SK-N-SH (cell line): Measurements from ENCODE around the gene GRIN2C. TPM values are rescaled to one million over a fixed set of nuclear protein-coding genes. Genes with fewer than 3 reads are reported as not detected.

Experiments
- CTCF ChIA-PET: fragments of 300-600, 350-600 bp; formaldehyde crosslinking; extraction: SDS; loops from one replicate; lab custom pipeline; 2021; lab: Yijun Ruan, JAX
- POLR2A ChIA-PET: fragments of 350-600 bp; sonication (Branson Sonifier 250); formaldehyde crosslinking; extraction: SDS; loops from one replicate; lab custom pipeline; 2020; ENCODE audit warnings: antibody characterized with exemption, inconsistent platforms; lab: Yijun Ruan, JAX
- DNase-seq: peaks from one replicate; pipeline ENCODE4 v3.0.0; 2012
- H2AFZ ChIP-seq: fragments of 200-600 bp; sonication (generic); 2 replicates; pipeline ENCODE4 v1.8.1; 2016; ENCODE audit warnings: antibody characterized with exemption, mild to moderate bottlenecking, low read depth
- H3F3A ChIP-seq: fragments of 200-600 bp; sonication (generic); replicated peaks from 2 replicates; pipeline ENCODE3; 2016; ENCODE audit warnings: antibody characterized with exemption, mild to moderate bottlenecking; ENCODE audit not compliant: insufficient read depth
- H3K27ac ChIP-seq, 2 experiments: fragments of 200-500 bp in 1 of 2; fragments of 200-600 bp in 1 of 2; sonication (Bioruptor generic) in 1 of 2; sonication (generic), shearing (Covaris generic) in 1 of 2; 2 replicates each; pipeline versions ENCODE4 v1.5.1 to v1.6.1; 2014 to 2016; ENCODE audit warnings: low read depth in 2 of 2, inconsistent platforms in 1 of 2, low read length in 1 of 2, mild to moderate bottlenecking in 1 of 2, mixed read lengths in 1 of 2
- H3K27me3 ChIP-seq: fragments of 200-600 bp; sonication (generic), shearing (Covaris generic); 2 replicates; pipeline ENCODE4 v1.6.1; 2016; ENCODE audit warnings: mixed run types; ENCODE audit not compliant: insufficient read depth
- H3K36me3 ChIP-seq, 2 experiments: fragments of 200-500 bp in 1 of 2; fragments of 200-600 bp in 1 of 2; sonication (Bioruptor generic) in 1 of 2; sonication (generic) in 1 of 2; replicated peaks in 1 of 2; 2 replicates each; pipeline versions ENCODE3 to v1.5.1; 2014 to 2016; ENCODE audit warnings: low read length in 1 of 2, mild to moderate bottlenecking in 1 of 2; ENCODE audit not compliant: insufficient read depth in 2 of 2, control insufficient read depth in 1 of 2
- H3K4me1 ChIP-seq, 2 experiments: fragments of 200-500 bp in 1 of 2; fragments of 200-600 bp in 1 of 2; sonication (Bioruptor generic) in 1 of 2; sonication (generic), shearing (Covaris generic) in 1 of 2; 2 replicates each; pipeline versions ENCODE4 v1.5.1 to v1.6.1; 2014 to 2016; ENCODE audit warnings: low read depth in 1 of 2, low read length in 1 of 2, mixed run types in 1 of 2; ENCODE audit not compliant: insufficient read depth in 2 of 2, control insufficient read depth in 1 of 2
- H3K4me2 ChIP-seq: fragments of 200-600 bp; sonication (generic), shearing (Covaris generic); 2 replicates; pipeline ENCODE4 v1.6.1; 2017; ENCODE audit warnings: mixed run types
- H3K4me3 ChIP-seq, 2 experiments: fragments of 200-500 bp in 1 of 2; fragments of 200-600 bp in 1 of 2; sonication (Bioruptor generic) in 1 of 2; sonication (generic), shearing (Covaris generic) in 1 of 2; 2 replicates each; pipeline versions ENCODE4 v1.5.1 to v1.8.1; 2014 to 2016; ENCODE audit warnings: low read depth in 2 of 2, inconsistent platforms in 1 of 2, low read length in 1 of 2, mild to moderate bottlenecking in 1 of 2, mixed read lengths in 1 of 2, moderate library complexity in 1 of 2
- H3K79me2 ChIP-seq: fragments of 200-600 bp; sonication (generic); 2 replicates; pipeline ENCODE4 v1.8.1; 2017; ENCODE audit warnings: mild to moderate bottlenecking; ENCODE audit not compliant: insufficient read depth
- H3K9ac ChIP-seq: fragments of 200-600 bp; sonication (generic); 2 replicates; pipeline ENCODE4 v1.6.1; 2017; ENCODE audit warnings: mixed run types
- H3K9me2 ChIP-seq: fragments of 200-600 bp; sonication (generic); 2 replicates; pipeline ENCODE4 v1.6.1; 2017; ENCODE audit warnings: mixed run types
- H3K9me3 ChIP-seq: fragments of 200-600 bp; sonication (generic); 2 replicates; pipeline ENCODE4 v1.6.1; 2017; ENCODE audit warnings: mixed run types, mild to moderate bottlenecking, moderate library complexity
- H4K20me1 ChIP-seq: fragments of 200-600 bp; sonication (generic); 2 replicates; pipeline ENCODE4 v1.6.1; 2017; ENCODE audit warnings: mild to moderate bottlenecking, mixed run types; ENCODE audit not compliant: insufficient read depth
- CHD2 ChIP-seq: fragments of 150-350 bp; IDR thresholded peaks from 2 replicates; pipeline ENCODE4 v1.6.1; 2018; ENCODE audit warnings: low read length; ENCODE audit not compliant: partially characterized antibody
- EZH2phosphoT487 ChIP-seq: fragments of 200-600 bp; sonication (generic); IDR thresholded peaks from 2 replicates; pipeline ENCODE4 v1.6.1; 2017; ENCODE audit warnings: low read depth, mixed run types, mild to moderate bottlenecking, antibody characterized with exemption, moderate library complexity, borderline replicate concordance
- FOSL2 ChIP-seq: IDR thresholded peaks from 2 replicates; pipeline ENCODE4 v1.4.0; 2012; ENCODE audit warnings: low read depth, mild to moderate bottlenecking, moderate library complexity, borderline replicate concordance
- FOXJ3 ChIP-seq: sonication (generic); formaldehyde crosslinking; IDR thresholded peaks from 2 replicates; pipeline ENCODE4 v1.5.1; 2020; ENCODE audit warnings: mild to moderate bottlenecking, missing genetic modification reagents
- GABPA ChIP-seq: IDR thresholded peaks from 2 replicates; pipeline ENCODE4 v1.4.0; 2012; ENCODE audit warnings: low read depth, mild to moderate bottlenecking
- GATA2 ChIP-seq: sonication (generic); formaldehyde crosslinking; IDR thresholded peaks from 2 replicates; pipeline ENCODE4 v1.5.0; 2020; ENCODE audit warnings: mild to moderate bottlenecking, missing genetic modification reagents
- JUND ChIP-seq: IDR thresholded peaks from 2 replicates; pipeline ENCODE4 v1.4.0; 2012
- MEF2A ChIP-seq: IDR thresholded peaks from 2 replicates; pipeline ENCODE4 v1.4.0; 2012; ENCODE audit warnings: low read depth, borderline replicate concordance
- NFIC ChIP-seq: IDR thresholded peaks from 2 replicates; pipeline ENCODE4 v1.4.0; 2012; ENCODE audit warnings: borderline replicate concordance
- RCOR1 ChIP-seq: fragments of 150-350 bp; IDR thresholded peaks from 2 replicates; pipeline ENCODE4 v1.6.1; 2017; ENCODE audit warnings: antibody characterized with exemption, low read length
- RFX5 ChIP-seq: IDR thresholded peaks from 2 replicates; pipeline ENCODE4 v1.6.1; 2012; ENCODE audit warnings: mild to moderate bottlenecking, improper control_type of control experiment, low read length
- SIN3A ChIP-seq: IDR thresholded peaks from 2 replicates; pipeline ENCODE4 v1.6.1; 2012; ENCODE audit warnings: low read depth, mild to moderate bottlenecking, low read length, moderate library complexity, borderline replicate concordance
- TEAD4 ChIP-seq: IDR thresholded peaks from 2 replicates; pipeline ENCODE4 v1.4.0; 2012; ENCODE audit warnings: mild to moderate bottlenecking, borderline replicate concordance; ENCODE audit not compliant: insufficient read depth
- WGBS: methylation state at CpG from one replicate; pipeline ENCODE4 v1.1.6; 2017; ENCODE audit warnings: low lambda C conversion rate; 5-methylcytosine and 5-hydroxymethylcytosine counted together
- polyA plus RNA-seq, 3 experiments: library from polyadenylated mRNA; depleted of rRNA; stranded (reverse); fragments of >200 nt; gene quantifications; 2 replicates each; pipeline ENCODE4 v1.2.3, GENCODE V29; 2012
- TF ChIP-seq, protein P1 (sequence below): IDR thresholded peaks from 2 replicates; pipeline ENCODE4 v1.4.0; 2012; ENCODE audit warnings: low read depth
- TF ChIP-seq, protein P2 (sequence below): fragments of 200-600 bp; sonication (generic); IDR thresholded peaks from 2 replicates; pipeline ENCODE4 v1.6.1; 2017; ENCODE audit warnings: antibody characterized with exemption, mild to moderate bottlenecking, moderate library complexity
- TF ChIP-seq, protein P3 (sequence below): fragments of 150-350 bp; IDR thresholded peaks from 2 replicates; pipeline ENCODE4 v1.6.1; 2017; ENCODE audit warnings: antibody characterized with exemption, low read length, low read depth, borderline replicate concordance
- TF ChIP-seq, protein P4 (sequence below): IDR thresholded peaks from 2 replicates; pipeline ENCODE4 v1.4.0; 2012; ENCODE audit warnings: low read depth, borderline replicate concordance
- TF ChIP-seq, protein P5 (sequence below): IDR thresholded peaks from 2 replicates; pipeline ENCODE4; 2012
- TF ChIP-seq, protein P6 (sequence below): fragments of 150-350 bp; IDR thresholded peaks from 2 replicates; pipeline ENCODE4 v1.6.1; 2016; ENCODE audit warnings: mild to moderate bottlenecking, low read depth, low read length

GRIN2C gene
- polyA plus RNA-seq, 1 of the 3 experiments (the other 2 are of a cell fraction), result 0.39 TPM

DNA sequence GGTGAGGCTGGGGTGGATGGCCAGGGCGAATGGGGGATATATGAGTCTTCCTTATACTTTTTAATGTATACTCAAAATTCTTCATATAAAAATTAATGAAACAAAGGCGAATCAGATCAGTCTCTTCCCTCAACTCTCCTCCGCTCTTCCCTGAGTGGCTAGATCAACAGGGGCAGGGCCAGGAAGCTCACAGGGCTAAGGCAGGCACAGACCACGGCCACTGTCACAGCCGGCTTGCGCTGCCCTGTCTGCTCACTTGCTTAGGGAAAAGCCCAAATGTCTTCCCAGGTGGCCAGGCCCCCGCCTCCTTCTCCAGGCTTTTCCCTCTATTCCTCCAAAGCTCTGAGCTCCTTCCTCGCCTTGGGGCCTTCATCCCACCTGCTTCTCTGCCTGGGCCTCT lies 6.0 kb downstream of the GRIN2C start:
- POLR2A ChIA-PET, result interaction anchor here (1.2 kb wide), 1 partner anchor 11 kb away, joined by 3 read pairs; no protein-coding TSS in a partner anchor
- Histone ChIP-seq H3K27me3 (peaks cover 48% of the 10 kb centered on the region), H3K9me3 (no peaks in the 10 kb centered on the region), H3K4me3 (no peak overlapping the region), H3K36me3 (no peaks in the 10 kb centered on the region), H3K9me2 (no peaks in the 10 kb centered on the region), H2AFZ (no peak overlapping the region), H3K27ac (no peak overlapping the region), H4K20me1 (no peaks in the 10 kb centered on the region; the same call in 1 of the 2 replicates), H3K9ac (no peak overlapping the region), H3K4me1 (no peaks in the 10 kb centered on the region; a peak in 1 of 4 replicates), H3K79me2 (no peaks in the 10 kb centered on the region), H3F3A (no peaks in the 10 kb centered on the region), H3K4me2 (no peak overlapping the region)
- no peak for DNase-seq
- TF ChIP-seq, protein P1, sequence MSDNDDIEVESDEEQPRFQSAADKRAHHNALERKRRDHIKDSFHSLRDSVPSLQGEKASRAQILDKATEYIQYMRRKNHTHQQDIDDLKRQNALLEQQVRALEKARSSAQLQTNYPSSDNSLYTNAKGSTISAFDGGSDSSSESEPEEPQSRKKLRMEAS, result no peak
- TF ChIP-seq, protein P2, sequence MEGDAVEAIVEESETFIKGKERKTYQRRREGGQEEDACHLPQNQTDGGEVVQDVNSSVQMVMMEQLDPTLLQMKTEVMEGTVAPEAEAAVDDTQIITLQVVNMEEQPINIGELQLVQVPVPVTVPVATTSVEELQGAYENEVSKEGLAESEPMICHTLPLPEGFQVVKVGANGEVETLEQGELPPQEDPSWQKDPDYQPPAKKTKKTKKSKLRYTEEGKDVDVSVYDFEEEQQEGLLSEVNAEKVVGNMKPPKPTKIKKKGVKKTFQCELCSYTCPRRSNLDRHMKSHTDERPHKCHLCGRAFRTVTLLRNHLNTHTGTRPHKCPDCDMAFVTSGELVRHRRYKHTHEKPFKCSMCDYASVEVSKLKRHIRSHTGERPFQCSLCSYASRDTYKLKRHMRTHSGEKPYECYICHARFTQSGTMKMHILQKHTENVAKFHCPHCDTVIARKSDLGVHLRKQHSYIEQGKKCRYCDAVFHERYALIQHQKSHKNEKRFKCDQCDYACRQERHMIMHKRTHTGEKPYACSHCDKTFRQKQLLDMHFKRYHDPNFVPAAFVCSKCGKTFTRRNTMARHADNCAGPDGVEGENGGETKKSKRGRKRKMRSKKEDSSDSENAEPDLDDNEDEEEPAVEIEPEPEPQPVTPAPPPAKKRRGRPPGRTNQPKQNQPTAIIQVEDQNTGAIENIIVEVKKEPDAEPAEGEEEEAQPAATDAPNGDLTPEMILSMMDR, result no peak
- no peak for TF ChIP-seq RCOR1
- no peak for TF ChIP-seq RFX5
- TF ChIP-seq GATA2 (CRISPR knock-in tag), result no peak
- TF ChIP-seq NFIC, result no peak
- TF ChIP-seq, protein P3, sequence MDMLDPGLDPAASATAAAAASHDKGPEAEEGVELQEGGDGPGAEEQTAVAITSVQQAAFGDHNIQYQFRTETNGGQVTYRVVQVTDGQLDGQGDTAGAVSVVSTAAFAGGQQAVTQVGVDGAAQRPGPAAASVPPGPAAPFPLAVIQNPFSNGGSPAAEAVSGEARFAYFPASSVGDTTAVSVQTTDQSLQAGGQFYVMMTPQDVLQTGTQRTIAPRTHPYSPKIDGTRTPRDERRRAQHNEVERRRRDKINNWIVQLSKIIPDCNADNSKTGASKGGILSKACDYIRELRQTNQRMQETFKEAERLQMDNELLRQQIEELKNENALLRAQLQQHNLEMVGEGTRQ, result no peak
- no peak for TF ChIP-seq GABPA
- WGBS, result 75% methylated on average over 8 of the region's 8 CpGs
- CTCF ChIA-PET, result interaction anchor here (47.7 to 98.1 kb wide), 2 partner anchors 6 to 36 kb away, joined by 3869 read pairs; partner anchors contain the start of genes FDXR, GRIN2C and NAT9

DNA sequence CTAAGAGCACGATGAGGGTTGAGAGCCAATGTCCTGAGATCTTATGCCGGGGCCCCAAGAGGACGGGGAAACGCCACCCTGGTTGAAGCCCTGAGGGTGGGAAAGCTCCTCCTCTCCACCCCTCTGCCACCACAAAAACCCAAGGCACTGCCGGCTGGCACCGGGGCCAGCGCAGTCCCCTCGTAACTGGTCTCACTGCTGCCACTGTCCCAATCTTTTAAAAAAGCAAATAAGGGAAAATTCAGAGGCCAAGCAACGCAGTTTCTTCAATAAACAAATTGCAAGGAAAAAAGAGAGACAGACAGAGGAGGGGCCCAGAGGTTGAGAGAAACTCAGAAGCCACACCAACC lies 6.7 kb downstream of the GRIN2C start:
- WGBS, result 63% methylated on average over 9 of the region's 9 CpGs
- Histone ChIP-seq H3F3A (no peaks in the 10 kb centered on the region), H3K27ac (no peak overlapping the region), H3K36me3 (no peaks in the 10 kb centered on the region), H3K27me3 (peaks cover 46% of the 10 kb centered on the region), H2AFZ (no peak overlapping the region), H4K20me1 (no peaks in the 10 kb centered on the region), H3K79me2 (no peaks in the 10 kb centered on the region), H3K4me3 (no peak overlapping the region), H3K4me2 (no peak overlapping the region), H3K4me1 (no peaks in the 10 kb centered on the region; a peak in 1 of 4 replicates), H3K9me2 (no peaks in the 10 kb centered on the region), H3K9ac (no peak overlapping the region), H3K9me3 (no peaks in the 10 kb centered on the region)
- CTCF ChIA-PET, result interaction anchor here (47.7 to 98.1 kb wide), 2 partner anchors 7 to 35 kb away, joined by 3869 read pairs; partner anchors contain the start of genes FDXR, GRIN2C and NAT9
- TF ChIP-seq JUND, result no peak
- TF ChIP-seq, protein P4, sequence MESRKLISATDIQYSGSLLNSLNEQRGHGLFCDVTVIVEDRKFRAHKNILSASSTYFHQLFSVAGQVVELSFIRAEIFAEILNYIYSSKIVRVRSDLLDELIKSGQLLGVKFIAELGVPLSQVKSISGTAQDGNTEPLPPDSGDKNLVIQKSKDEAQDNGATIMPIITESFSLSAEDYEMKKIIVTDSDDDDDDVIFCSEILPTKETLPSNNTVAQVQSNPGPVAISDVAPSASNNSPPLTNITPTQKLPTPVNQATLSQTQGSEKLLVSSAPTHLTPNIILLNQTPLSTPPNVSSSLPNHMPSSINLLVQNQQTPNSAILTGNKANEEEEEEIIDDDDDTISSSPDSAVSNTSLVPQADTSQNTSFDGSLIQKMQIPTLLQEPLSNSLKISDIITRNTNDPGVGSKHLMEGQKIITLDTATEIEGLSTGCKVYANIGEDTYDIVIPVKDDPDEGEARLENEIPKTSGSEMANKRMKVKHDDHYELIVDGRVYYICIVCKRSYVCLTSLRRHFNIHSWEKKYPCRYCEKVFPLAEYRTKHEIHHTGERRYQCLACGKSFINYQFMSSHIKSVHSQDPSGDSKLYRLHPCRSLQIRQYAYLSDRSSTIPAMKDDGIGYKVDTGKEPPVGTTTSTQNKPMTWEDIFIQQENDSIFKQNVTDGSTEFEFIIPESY, result no peak
- no peak for TF ChIP-seq GABPA
- no peak for TF ChIP-seq TEAD4
- no peak for TF ChIP-seq RFX5
- no peak for TF ChIP-seq SIN3A
- TF ChIP-seq, protein P5, sequence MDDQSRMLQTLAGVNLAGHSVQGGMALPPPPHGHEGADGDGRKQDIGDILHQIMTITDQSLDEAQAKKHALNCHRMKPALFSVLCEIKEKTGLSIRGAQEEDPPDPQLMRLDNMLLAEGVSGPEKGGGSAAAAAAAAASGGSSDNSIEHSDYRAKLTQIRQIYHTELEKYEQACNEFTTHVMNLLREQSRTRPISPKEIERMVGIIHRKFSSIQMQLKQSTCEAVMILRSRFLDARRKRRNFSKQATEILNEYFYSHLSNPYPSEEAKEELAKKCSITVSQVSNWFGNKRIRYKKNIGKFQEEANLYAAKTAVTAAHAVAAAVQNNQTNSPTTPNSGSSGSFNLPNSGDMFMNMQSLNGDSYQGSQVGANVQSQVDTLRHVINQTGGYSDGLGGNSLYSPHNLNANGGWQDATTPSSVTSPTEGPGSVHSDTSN, result no peak
- TF ChIP-seq MEF2A, result no peak
- no peak for TF ChIP-seq EZH2phosphoT487
- TF ChIP-seq RCOR1, result no peak
- no peak for TF ChIP-seq GATA2 (CRISPR knock-in tag)
- TF ChIP-seq FOSL2, result no peak
- no peak for TF ChIP-seq CHD2
- TF ChIP-seq FOXJ3 (CRISPR knock-in tag), result no peak
- TF ChIP-seq, protein P6, sequence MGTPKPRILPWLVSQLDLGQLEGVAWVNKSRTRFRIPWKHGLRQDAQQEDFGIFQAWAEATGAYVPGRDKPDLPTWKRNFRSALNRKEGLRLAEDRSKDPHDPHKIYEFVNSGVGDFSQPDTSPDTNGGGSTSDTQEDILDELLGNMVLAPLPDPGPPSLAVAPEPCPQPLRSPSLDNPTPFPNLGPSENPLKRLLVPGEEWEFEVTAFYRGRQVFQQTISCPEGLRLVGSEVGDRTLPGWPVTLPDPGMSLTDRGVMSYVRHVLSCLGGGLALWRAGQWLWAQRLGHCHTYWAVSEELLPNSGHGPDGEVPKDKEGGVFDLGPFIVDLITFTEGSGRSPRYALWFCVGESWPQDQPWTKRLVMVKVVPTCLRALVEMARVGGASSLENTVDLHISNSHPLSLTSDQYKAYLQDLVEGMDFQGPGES, result no peak
- no peak for DNase-seq
- POLR2A ChIA-PET, result no interaction called here
